ENCODE results near the gene CFAP46. TPM values are rescaled to one million over a fixed set of nuclear protein-coding genes. Genes with fewer than 3 reads are reported as not detected.

CFAP46 gene
- total and polyA plus RNA-seq, 2 of the 8 experiments (the other 6 are each of a cell fraction or from before 2014, with no cell fraction given) = 2.6 to 4.8 TPM

GRCh38 chr10:132792796-132793195, 149.6 kb downstream of the CFAP46 start:
- peaks cover 0 to 3% (median under 1%) of the 10 kb centered on the region in 4 experiments; a peak in 4 of 7 replicates for H3K4me1 ChIP-seq (replicated peaks in 1 of 4; ENCODE audit: control insufficient read depth in 3 of 4, insufficient read depth in 4 of 4, low read length in 3 of 4)
- H3K27me3 ChIP-seq (replicated peaks in 1 of 4; ENCODE audit: control insufficient read depth in 3 of 4, extremely low read depth in 1 of 4, insufficient read depth in 3 of 4, low read length in 3 of 4) = peaks cover 26 to 32% (median 32%) of the 10 kb centered on the region in 4 experiments
- H3K79me1 ChIP-seq (ENCODE audit: low read depth, low read length) = no peaks in the 10 kb centered on the region
- CTCF ChIA-PET (ENCODE audit: partially characterized antibody) = interaction anchor here (0.7 to 1.7 kb wide), 9 partner anchors 9 to 146 kb away, joined by 3 to 6 read pairs (median 4); no protein-coding TSS in a partner anchor
- TF ChIP-seq TEAD4 (IDR thresholded peaks at IDR 0.05; ENCODE audit: low read depth, low read length) = no peak
- no peak for TF ChIP-seq ZNF274 (IDR thresholded peaks at IDR 0.05; ENCODE audit: borderline replicate concordance, extremely low read depth, low read length)
- TF ChIP-seq MAFK (IDR thresholded peaks at IDR 0.05; ENCODE audit: low read depth, low read length) = no peak
- TF ChIP-seq TCF12 (IDR thresholded peaks at IDR 0.05; ENCODE audit: low read depth, low read length) = no peak
- TF ChIP-seq JUND (IDR thresholded peaks at IDR 0.05; ENCODE audit: low read length) = no peak
- no peak for TF ChIP-seq NRF1 (IDR thresholded peaks at IDR 0.05; ENCODE audit: low read depth, low read length)
- no peak for TF ChIP-seq BRCA1 (IDR thresholded peaks at IDR 0.05; ENCODE audit: low read depth, low read length)
- TF ChIP-seq KDM5A (IDR thresholded peaks at IDR 0.05; ENCODE audit: low read length) = no peak
- TF ChIP-seq GABPA (IDR thresholded peaks at IDR 0.05; ENCODE audit: borderline replicate concordance, insufficient read depth, low read length) = no peak
- TF ChIP-seq E2F6 (IDR thresholded peaks at IDR 0.05) = no peak
- peaks cover 0 to 4% of the 10 kb centered on the region in 2 experiments for H4K20me1 ChIP-seq (replicated peaks in 1 of 2; ENCODE audit: control insufficient read depth in 1 of 2, insufficient read depth in 2 of 2, low read length in 2 of 2)
- H3K79me2 ChIP-seq (ENCODE audit: control insufficient read depth in 1 of 2, insufficient read depth in 2 of 2, low read length in 2 of 2) = no peaks in the 10 kb centered on the region
- WGBS, 2 experiments (ENCODE audit: extremely low coverage in 1 of 2, insufficient coverage in 1 of 2, insufficient read length in 1 of 2, insufficient replicate concordance in 2 of 2, low coverage in 1 of 2, low lambda C conversion rate in 2 of 2, missing lambda C conversion rate in 1 of 2) = 94% methylated on average over 15 of the region's 17 CpGs; no CpG with 5 or more reads in 1 of the 2 experiments
- H3K9ac ChIP-seq (replicated peaks in 1 of 4; ENCODE audit: extremely low read depth in 1 of 4, low read depth in 3 of 4, low read length in 3 of 4) = no peak overlapping the region
- DNase-seq (ENCODE audit: low read depth in 1 of 2, low spot score in 2 of 2) = no peak
- no peak overlapping the region for H2BK12ac ChIP-seq (ENCODE audit: low read depth, low read length)
- H3K56ac ChIP-seq (replicated peaks; ENCODE audit: insufficient read length, low read depth, low read length) = no peak overlapping the region
- no peaks in the 10 kb centered on the region for H3K9me3 ChIP-seq (ENCODE audit: insufficient read depth in 2 of 2, low read depth in 1 of 2, low read length in 1 of 2)
- H2BK120ac ChIP-seq (replicated peaks; ENCODE audit: low read depth, low read length) = no peak overlapping the region
- peaks cover 3% of the 10 kb centered on the region; the same call in 1 of the 2 replicates for H3K23me2 ChIP-seq (ENCODE audit: low read depth, low read length)
- no peak overlapping the region for H3K27ac ChIP-seq (ENCODE audit: low read depth, low read length)
- H2BK15ac ChIP-seq (ENCODE audit: low read length) = no peak overlapping the region
- no peak for FAIRE-seq
- H3K23ac ChIP-seq (ENCODE audit: insufficient read length) = no peak overlapping the region
- H3K4me3 ChIP-seq (ENCODE audit: extremely low read depth in 1 of 4, insufficient read depth in 2 of 4, low read depth in 3 of 4, low read length in 4 of 4) = no peak overlapping the region
- no peak overlapping the region for H4K91ac ChIP-seq (replicated peaks; ENCODE audit: insufficient read length, low read length)
- H2BK20ac ChIP-seq (ENCODE audit: low read length) = no peak overlapping the region
- no peak overlapping the region for H4K8ac ChIP-seq (ENCODE audit: extremely low read depth, insufficient read depth, low read length)
- peaks cover 0 to 8% (median 0%) of the 10 kb centered on the region in 4 experiments; a peak in 1 of 8 replicates for H3K36me3 ChIP-seq (ENCODE audit: control insufficient read depth in 2 of 4, insufficient read depth in 4 of 4, low read length in 3 of 4)
- H3K14ac ChIP-seq (ENCODE audit: insufficient read length) = no peak overlapping the region
- no peak overlapping the region for H4K5ac ChIP-seq (ENCODE audit: insufficient read length, low read depth, low read length)
- H3K4me2 ChIP-seq (ENCODE audit: insufficient read depth in 1 of 2, low read depth in 2 of 2, low read length in 2 of 2) = no peak overlapping the region
- no peak overlapping the region for H2AK5ac ChIP-seq (ENCODE audit: low read depth, low read length)
- no peak overlapping the region for H3K18ac ChIP-seq (ENCODE audit: extremely low read depth, low read length)
- POLR2A ChIA-PET (ENCODE audit: partially characterized antibody) = no interaction called here
- no peak overlapping the region for H2BK5ac ChIP-seq (ENCODE audit: low read depth, low read length)
- H3K4ac ChIP-seq (replicated peaks; ENCODE audit: insufficient read length, low read depth, low read length) = no peak overlapping the region
- H2AFZ ChIP-seq (ENCODE audit: low read length) = no peak overlapping the region
